CD4-positive, alpha-beta T cell treated with Interleukin-4 for 4 hours (primary cell): ENCODE measurements around the gene RGS3.
"Not testable (repeated sequence)": the region's sequence is repeated elsewhere in the genome, so short reads cannot be mapped to it uniquely, and the experiment has no call there.

ENCODE experiments used
- DNase-seq: peaks from one replicate; pipeline ENCODE4 v3.0.0-alpha.2; 2020

Gene RGS3

DNA sequence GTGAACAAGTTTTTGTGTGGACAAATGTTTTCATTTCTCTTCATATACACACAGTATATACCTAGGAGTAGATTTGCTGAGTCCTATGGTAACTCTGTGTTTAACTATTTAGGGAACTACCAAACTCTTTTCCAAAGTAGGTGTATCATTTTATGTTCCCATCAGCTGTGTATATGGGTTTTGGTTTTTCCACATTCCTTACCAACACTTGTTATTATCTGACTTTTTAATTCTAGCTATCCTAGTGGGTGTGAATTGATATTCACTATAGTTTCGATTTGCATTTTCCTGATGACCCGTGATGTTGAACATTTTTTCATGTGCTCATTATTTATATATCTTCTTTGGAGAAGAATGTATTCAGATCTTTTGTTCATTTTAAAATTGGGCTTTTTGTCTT lies 3.7 kb downstream of the RGS3 start:
- no peak for DNase-seq

DNA sequence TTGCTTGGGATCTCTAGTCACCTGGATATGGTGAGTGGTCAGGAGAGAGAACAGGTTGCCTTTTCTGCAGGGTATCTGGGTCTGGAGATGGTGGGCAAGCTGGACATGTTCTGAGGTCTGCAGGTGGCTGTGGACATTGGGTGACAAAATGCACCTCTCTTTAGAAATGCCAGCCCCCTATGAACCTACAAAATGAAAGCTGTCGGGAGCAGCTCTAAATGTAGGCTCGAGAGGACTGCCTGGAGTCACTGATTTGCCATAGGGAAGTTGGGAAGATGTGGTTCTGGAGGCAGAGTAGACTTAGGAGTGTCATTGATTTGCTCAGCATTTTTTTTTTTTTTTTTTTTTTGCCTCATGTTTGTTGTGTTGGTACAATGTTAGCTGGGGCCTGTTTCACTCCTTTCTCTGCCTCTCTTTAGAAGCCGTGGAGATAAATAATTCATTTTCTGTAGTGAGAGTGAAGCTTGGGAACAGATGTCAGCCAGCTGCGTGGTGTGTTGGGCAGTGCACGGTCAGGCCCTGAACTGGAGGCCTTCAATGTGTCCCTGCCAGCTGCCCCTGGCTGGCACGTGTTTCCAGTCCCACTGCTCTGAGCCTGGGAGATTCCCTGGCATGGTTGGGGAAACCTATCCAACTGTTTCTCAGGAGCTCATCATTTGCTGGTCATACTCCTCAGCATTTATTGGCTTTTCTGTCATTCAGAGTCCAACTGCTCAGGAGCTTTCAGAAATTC lies 5.4 kb downstream of the RGS3 start:
- DNase-seq: no peak

DNA sequence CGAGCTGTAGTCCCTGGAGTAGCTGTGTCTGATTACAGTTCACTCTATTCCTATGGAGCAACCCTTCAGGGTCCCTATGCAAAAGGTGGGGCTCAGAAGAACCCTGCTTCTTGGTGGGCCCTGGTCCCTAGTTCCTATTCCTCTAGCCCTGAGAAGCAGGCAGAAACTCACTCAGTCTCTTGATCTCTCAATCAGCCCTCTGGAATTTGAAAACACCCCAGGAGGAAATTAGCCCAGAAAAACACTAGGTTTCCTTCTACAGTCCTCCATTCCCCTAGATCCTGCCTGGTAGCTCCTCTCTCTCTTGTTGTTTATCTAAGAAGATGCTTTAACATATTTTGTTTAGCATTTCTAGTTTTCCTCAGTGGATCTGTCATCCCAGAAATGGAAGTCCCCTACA lies 7.6 kb downstream of the RGS3 start:
- DNase-seq: no peak

- no peak for DNase-seq
Observed at GRCh38 chr9:113471566-113471965, 8.0 kb downstream of the RGS3 start.

GRCh38 chr9:113472199-113472598 lies 8.7 kb downstream of the RGS3 start:
- DNase-seq: no peak

DNA sequence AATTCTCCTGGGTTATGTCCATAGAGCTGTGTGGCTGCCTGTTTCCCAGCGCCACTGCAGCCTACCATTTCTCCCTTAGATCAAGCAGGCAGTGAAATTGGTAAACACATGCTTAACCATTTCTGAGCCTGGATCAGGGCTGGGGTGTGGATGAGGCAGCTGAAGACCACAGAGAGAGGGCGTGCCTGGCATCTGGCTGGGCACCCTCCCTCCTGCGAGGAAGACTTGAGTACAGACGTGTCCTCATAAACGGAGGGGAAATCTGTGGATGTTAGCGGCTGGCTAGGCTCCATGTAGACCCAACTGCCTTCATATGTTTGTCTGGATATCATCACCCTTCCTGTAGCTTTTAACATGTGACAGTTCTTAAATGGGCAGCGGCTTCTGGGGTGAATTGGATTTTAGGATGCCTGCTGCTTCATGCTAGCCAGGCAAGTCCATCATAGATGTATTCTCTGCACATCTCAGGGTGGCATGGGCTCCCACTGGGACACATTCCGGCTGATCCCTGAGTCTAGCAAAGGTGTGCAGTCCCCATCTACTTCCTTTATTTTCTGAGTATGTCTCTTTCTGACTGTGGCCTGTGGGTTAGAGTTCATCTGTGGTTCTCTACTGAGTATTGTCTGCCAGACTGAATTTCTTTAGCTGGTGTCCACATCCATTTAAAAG lies 11.0 kb downstream of the RGS3 start:
- DNase-seq: no peak

DNA sequence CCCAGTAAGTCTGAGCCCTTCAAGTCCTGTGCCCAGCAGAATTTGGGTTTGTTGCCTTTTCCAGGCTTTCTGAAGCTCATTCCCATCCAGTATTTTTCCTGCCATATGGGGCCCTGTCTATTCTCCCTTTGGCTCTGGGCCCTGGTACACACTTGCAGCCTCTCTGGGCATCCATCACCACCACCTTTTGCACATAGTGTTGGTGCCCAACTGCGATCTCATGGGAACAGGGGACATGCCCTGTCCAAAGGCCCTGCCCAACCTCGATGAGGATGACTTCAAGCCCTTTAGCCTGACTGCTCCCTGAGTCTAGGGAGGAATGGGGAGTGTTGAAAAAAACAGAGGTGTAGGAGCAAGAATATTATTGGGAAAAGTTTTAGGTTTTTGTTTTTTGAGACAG lies 11.5 kb downstream of the RGS3 start:
- DNase-seq: no peak

DNA sequence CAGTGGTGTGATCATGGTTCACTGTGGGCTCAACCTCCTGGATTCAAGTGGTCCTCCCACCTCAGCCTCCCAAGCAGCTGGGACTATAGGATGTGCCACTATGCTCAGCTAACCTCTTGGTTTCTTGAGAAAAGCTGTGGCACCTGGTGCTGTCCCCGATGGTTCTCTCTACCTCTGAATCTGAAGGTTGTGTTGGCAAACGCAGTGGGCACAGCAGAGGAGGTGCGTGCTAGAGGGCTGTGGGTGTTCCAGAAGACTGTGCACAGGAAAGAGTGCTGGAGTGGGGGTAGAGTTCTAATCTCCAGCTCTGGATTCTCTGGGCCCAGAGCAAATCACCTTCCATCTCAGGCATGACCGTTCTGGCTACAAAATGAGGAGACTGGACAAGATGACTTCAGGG lies 12.5 kb downstream of the RGS3 start:
- no peak for DNase-seq

DNA sequence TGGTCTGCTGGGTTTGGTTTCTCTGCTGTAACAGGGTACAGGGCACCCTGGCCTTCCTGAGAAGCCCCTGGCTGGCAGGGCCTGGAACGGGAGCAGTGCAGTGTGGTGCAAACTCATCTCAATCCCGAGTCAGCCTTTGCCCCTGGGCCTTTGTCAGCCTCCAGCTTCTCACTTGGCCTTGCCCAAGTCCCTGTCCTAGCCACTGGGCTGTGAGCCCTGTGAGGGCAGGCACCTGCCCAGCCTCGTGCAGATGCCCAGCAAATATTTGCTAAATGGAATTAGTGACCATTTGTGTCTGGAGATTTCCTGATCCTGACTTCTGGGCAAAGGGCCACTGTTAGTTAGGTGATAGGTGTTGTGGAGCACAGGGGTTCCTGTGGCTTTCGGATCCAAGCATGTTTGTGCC lies 13.0 kb downstream of the RGS3 start:
- no peak for DNase-seq

DNA sequence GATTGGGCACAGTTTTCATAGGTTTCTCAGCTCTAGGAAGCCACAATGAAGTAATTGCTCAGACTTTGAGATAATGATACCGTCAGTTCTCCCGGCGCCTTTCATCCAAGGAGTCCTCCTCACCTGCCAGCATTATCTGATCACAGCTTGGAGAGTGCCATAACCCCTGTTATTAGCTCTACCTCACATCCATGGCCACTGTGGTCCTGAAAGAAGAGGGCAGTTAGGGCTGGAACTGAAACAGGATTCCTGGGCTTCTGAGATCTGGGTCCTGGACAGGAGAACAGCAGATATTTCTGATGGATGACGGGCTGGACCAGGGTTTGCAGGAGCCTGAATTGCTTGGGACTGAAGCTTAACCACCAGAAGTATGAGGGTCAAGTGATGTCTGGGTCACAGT lies 13.5 kb downstream of the RGS3 start:
- no peak for DNase-seq

- no peak for DNase-seq
Observed at GRCh38 chr9:113477661-113478060, 14.1 kb downstream of the RGS3 start.

GRCh38 chr9:113479174-113479621 lies 15.7 kb downstream of the RGS3 start:
- DNase-seq: peak; percentile 33

- no peak for DNase-seq
Observed at GRCh38 chr9:113480612-113481011, 17.1 kb downstream of the RGS3 start.

DNA sequence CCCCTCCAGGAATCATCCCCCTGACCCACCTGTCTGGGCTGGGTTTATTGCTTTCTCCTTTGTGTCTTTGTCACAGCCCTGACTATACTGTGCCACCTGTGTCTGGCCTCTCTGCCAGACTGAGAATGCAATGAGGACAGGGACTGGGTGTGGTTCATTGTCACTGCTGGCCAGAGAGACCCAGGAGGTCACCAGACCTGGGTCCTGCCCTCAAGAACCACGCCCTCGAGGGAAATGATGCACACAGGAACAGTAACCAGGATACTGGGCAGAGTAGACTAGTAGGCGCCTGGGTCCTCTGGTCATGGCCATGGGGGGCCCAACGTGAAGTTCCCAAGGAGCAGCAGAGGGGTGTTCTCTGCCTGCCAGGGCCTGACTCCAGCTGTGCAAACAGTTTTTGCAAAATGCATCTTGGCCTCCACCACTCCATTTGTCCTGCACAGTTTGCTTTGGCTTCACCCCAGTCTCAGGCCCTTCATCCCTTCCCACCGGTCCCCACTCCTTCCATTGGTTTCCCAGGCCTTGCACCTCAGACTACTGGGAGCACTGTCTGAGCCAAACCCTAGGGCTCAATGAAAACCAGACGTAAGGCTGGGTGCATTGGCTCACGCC lies 17.8 kb downstream of the RGS3 start:
- DNase-seq: no peak

DNA sequence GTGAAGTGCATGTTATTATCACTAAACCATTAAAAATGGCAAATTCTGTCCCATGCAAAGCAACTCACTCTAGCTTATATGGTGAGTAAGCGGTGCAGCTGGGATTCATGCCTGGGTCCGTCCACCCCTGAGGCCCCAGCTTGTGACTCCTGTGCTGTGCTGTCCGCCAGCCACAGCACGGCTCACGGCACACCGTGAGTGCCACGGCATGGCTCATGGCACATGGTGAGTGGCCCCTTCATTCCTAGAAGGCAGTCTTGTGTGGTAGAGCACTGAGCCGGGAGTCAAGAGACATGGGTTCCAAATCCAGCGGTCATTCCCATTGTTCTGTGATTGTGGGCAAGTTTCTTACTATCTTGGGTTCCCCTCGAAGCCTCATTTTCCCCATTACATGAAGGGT lies 18.8 kb downstream of the RGS3 start:
- DNase-seq: no peak

- no peak for DNase-seq
Observed at GRCh38 chr9:113482991-113483675, 19.6 kb downstream of the RGS3 start.

GRCh38 chr9:113483676-113484257 lies 20.2 kb downstream of the RGS3 start:
- DNase-seq: no peak

- DNase-seq: no peak
Observed at GRCh38 chr9:113484258-113484730, 20.8 kb downstream of the RGS3 start.

- no peak for DNase-seq
Observed at GRCh38 chr9:113485761-113486115, 22.2 kb downstream of the RGS3 start.

- DNase-seq: no peak
Observed at GRCh38 chr9:113486327-113486726, 22.8 kb downstream of the RGS3 start.

GRCh38 chr9:113488071-113488470 lies 24.5 kb downstream of the RGS3 start:
- no peak for DNase-seq

DNA sequence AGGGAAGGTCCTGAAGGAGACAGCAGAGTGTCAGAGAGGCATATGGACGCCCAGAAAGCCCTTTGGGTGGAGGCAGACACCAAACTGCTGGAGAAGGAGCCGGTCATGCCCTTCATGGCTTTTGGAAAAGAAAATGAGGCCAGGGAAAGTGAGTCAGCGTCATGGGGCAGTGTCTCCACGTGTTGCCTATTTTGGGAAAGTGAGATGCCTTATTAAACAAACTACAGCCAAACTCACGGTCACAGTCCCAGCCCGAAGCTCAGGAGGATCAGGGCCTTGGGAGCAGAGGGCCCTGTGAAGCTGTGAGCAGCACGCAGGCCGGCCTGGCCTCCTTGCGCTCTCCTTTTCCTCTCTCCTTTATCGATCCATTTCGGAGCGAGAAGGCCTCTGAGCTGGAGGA lies 25.0 kb downstream of the RGS3 start:
- DNase-seq: no peak

DNA sequence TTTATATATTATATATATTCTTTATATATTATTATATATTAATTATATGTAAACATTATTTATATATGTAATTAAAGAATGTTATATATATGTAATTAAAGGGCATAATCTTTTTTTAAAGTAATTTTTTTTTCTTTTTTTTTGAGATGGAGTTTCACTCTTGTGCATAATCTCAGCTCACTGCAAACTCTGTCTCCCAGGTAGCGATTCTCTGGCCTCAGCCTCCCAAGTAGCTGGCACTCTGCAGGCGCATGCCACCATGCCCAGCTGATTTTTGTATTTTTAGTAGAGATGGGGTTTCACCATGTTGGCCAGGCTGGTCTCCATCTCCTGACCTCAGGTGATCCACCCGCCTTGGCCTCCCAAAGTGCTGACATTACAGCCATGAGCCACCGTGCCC lies 27.6 kb downstream of the RGS3 start:
- DNase-seq: not testable (repeated sequence)
